HepG2 (cell line): ENCODE results near the gene TMEM253. TPM values are rescaled to one million over a fixed set of nuclear protein-coding genes. Genes with fewer than 3 reads are reported as not detected.

Source experiments
- CBX2 ChIP-seq, 2 experiments: fragments of 200-600 bp in 1 of 2; sonication (generic); formaldehyde crosslinking in 1 of 2; IDR thresholded peaks; 2 replicates each; pipeline versions ENCODE4 v1.7.0 to v1.8.1; 2018 to 2022; ENCODE audit warnings: low read depth in 2 of 2, low read length in 1 of 2, mild to moderate bottlenecking in 1 of 2, missing genetic modification reagents in 1 of 2
- HMG20A ChIP-seq: IDR thresholded peaks from 2 replicates; pipeline ENCODE4 v1.6.1; 2016; ENCODE audit warnings: borderline replicate concordance
- MAFG ChIP-seq: sonication (generic); formaldehyde crosslinking; IDR thresholded peaks from 2 replicates; pipeline ENCODE4 v1.5.1; 2020; ENCODE audit warnings: mild to moderate bottlenecking, missing genetic modification reagents
- MIER2 ChIP-seq: IDR thresholded peaks from 2 replicates; pipeline ENCODE4 v1.6.1; 2016; ENCODE audit warnings: missing biosample characterization, missing genetic modification reagents
- MZF1 ChIP-seq: sonication (generic); formaldehyde crosslinking; IDR thresholded peaks from 2 replicates; pipeline ENCODE4 v1.8.1; 2023; ENCODE audit warnings: mild to moderate bottlenecking, missing genetic modification reagents, borderline replicate concordance
- NFYB ChIP-seq: sonication (generic); formaldehyde crosslinking; IDR thresholded peaks from 2 replicates; pipeline ENCODE4 v1.4.0; 2020; ENCODE audit warnings: missing genetic modification reagents
- NONO ChIP-seq, 2 experiments: fragments of 450-650 bp in 1 of 2; sonication (generic) in 1 of 2; formaldehyde crosslinking in 1 of 2; IDR thresholded peaks in 1 of 2; conservative IDR thresholded peaks in 1 of 2; 2 replicates each; pipeline versions ENCODE4 v1.6.1 to v1.8.0; 2017 to 2022; ENCODE audit warnings: mild to moderate bottlenecking in 1 of 2, missing genetic modification reagents in 1 of 2, moderate library complexity in 1 of 2
- PAX8 ChIP-seq: sonication (generic); formaldehyde crosslinking; IDR thresholded peaks from 2 replicates; pipeline ENCODE4 v1.8.0; 2022; ENCODE audit warnings: mild to moderate bottlenecking, missing genetic modification reagents, borderline replicate concordance
- POLR2AphosphoS2 ChIP-seq: IDR thresholded peaks from 2 replicates; pipeline ENCODE4 v1.6.1; 2011; ENCODE audit warnings: low read depth, low read length, improper control_type of control experiment
- POLR2AphosphoS5 ChIP-seq: IDR thresholded peaks from 2 replicates; pipeline ENCODE4 v1.6.1; 2012; ENCODE audit warnings: low read depth, low read length
- RBFOX2 ChIP-seq: fragments of 200-400 bp; formaldehyde crosslinking; IDR thresholded peaks from 2 replicates; pipeline ENCODE4 v1.6.1; 2017; ENCODE audit warnings: low read depth, mild to moderate bottlenecking, low read length
- RBM22 ChIP-seq: fragments of 200-400 bp; formaldehyde crosslinking; optimal IDR thresholded peaks from 2 replicates; pipeline ENCODE3; 2017; ENCODE audit warnings: mild to moderate bottlenecking, low read length, moderate library complexity
- RFX5 ChIP-seq: IDR thresholded peaks from 2 replicates; pipeline ENCODE4 v1.6.1; 2011; ENCODE audit warnings: low read depth, low read length, improper control_type of control experiment
- SMAD9 ChIP-seq: sonication (generic); formaldehyde crosslinking; IDR thresholded peaks from 2 replicates; pipeline ENCODE4 v1.5.1; 2020; ENCODE audit warnings: mild to moderate bottlenecking, missing genetic modification reagents
- ZC3H13 ChIP-seq: sonication (generic); formaldehyde crosslinking; IDR thresholded peaks from 2 replicates; pipeline ENCODE4 v1.8.1; 2023; ENCODE audit warnings: mild to moderate bottlenecking, missing genetic modification reagents, moderate library complexity
- ZFP1 ChIP-seq: IDR thresholded peaks from 2 replicates; pipeline ENCODE4 v1.6.1; 2016
- ZFP62 ChIP-seq: sonication (generic); formaldehyde crosslinking; IDR thresholded peaks from 2 replicates; pipeline ENCODE4 v1.4.0; 2020; ENCODE audit warnings: missing genetic modification reagents
- ZNF460 ChIP-seq: sonication (generic); formaldehyde crosslinking; IDR thresholded peaks from 2 replicates; pipeline ENCODE4 v1.5.1; 2020; ENCODE audit warnings: missing genetic modification reagents, mild to moderate bottlenecking, borderline replicate concordance
- polyA plus RNA-seq, 8 experiments: library from polyadenylated mRNA; depleted of rRNA in 3 of 8; stranded (reverse) in 7 of 8; unstranded in 1 of 8; fragments of >200 nt; fragmentation: Illumina TruSeq in 4 of 8; extraction: Trizol in 4 of 8; gene quantifications; 2 replicates each; pipeline versions ENCODE4 v1.2.1 to v1.2.3, GENCODE V29; 2011 to 2016; ENCODE audit warnings: low read depth in 4 of 8, missing spikeins in 1 of 8, mixed read lengths in 1 of 8; ENCODE audit not compliant: insufficient read depth in 1 of 8
- total RNA-seq, 5 experiments: library from RNA; depleted of rRNA; stranded (reverse); fragments of >200 nt; fragmentation: Illumina TruSeq; extraction: Trizol; gene quantifications; 2 replicates each; pipeline ENCODE4 v1.2.3, GENCODE V29; 2016; ENCODE audit warnings: low read depth in 1 of 5
- TF ChIP-seq, protein P1 (sequence below): sonication (generic); formaldehyde crosslinking; IDR thresholded peaks from 2 replicates; pipeline ENCODE4 v1.4.0; 2020; ENCODE audit warnings: mild to moderate bottlenecking, missing genetic modification reagents
- TF ChIP-seq, protein P2 (sequence below): sonication (generic); formaldehyde crosslinking; IDR thresholded peaks from 2 replicates; pipeline ENCODE4 v1.8.0; 2022; ENCODE audit warnings: mild to moderate bottlenecking, missing genetic modification reagents; ENCODE audit not compliant: insufficient replicate concordance
- TF ChIP-seq, protein P3 (sequence below): sonication (generic); formaldehyde crosslinking; IDR thresholded peaks from 2 replicates; pipeline ENCODE4 v1.5.0; 2020; ENCODE audit warnings: mild to moderate bottlenecking, missing genetic modification reagents

Gene TMEM253
- total and polyA plus RNA-seq, 2 of the 13 experiments (the other 11 are each of a cell fraction or from before 2014, with no cell fraction given), result 0.29 to 0.45 TPM

DNA sequence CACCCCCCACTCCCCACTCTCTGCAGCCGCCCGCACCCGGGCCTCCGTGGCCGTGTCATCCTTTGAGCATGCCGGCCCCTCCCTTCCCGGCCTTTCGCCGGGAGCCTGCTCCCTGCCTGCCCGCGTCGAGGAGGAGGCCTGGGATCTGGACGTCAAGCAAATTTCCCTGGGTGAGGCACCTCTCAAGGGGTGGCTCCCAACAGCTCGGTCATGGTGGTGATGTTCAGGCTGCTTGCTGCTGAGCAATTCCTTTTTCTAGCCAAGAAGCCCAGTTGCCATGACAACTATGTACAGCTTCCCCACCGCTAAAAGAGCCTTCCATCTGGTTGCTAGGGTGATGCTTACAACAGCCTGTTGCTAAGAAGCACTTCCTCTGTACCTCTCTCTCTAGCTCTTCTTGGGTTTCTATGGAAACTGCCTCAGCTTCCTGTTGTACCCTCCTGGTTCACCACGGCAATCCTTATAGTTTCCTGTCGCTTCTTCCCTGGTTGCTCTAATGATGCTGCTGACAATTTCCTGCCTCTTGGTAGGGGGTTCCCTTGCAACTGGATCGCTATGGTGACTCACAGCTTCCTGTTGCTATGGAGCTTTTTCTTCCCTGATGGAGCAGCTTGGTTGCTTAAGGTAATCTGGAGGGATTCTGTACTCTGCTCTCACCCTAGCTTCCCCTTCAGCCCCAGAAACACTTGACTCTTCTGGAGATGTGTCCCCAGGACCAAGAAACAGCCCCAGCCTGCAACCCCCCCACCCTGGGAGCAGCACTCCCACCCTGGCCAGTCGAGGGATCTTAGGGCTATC, 13.4 kb upstream of the TMEM253 start (continued):
- TF ChIP-seq NONO (IDR thresholded peaks at IDR 0.05), result no peak
- no peak for TF ChIP-seq NONO (CRISPR knock-in tag; conservative IDR thresholded peaks at IDR 0.05)
- peak; percentile 65 for TF ChIP-seq RBFOX2
- TF ChIP-seq RBM22, result peak; percentile 96
- TF ChIP-seq ZFP62 (CRISPR knock-in tag), result no peak
- no peak for TF ChIP-seq MZF1 (CRISPR knock-in tag)
- TF ChIP-seq SMAD9 (CRISPR knock-in tag), result no peak
- TF ChIP-seq, protein P1, sequence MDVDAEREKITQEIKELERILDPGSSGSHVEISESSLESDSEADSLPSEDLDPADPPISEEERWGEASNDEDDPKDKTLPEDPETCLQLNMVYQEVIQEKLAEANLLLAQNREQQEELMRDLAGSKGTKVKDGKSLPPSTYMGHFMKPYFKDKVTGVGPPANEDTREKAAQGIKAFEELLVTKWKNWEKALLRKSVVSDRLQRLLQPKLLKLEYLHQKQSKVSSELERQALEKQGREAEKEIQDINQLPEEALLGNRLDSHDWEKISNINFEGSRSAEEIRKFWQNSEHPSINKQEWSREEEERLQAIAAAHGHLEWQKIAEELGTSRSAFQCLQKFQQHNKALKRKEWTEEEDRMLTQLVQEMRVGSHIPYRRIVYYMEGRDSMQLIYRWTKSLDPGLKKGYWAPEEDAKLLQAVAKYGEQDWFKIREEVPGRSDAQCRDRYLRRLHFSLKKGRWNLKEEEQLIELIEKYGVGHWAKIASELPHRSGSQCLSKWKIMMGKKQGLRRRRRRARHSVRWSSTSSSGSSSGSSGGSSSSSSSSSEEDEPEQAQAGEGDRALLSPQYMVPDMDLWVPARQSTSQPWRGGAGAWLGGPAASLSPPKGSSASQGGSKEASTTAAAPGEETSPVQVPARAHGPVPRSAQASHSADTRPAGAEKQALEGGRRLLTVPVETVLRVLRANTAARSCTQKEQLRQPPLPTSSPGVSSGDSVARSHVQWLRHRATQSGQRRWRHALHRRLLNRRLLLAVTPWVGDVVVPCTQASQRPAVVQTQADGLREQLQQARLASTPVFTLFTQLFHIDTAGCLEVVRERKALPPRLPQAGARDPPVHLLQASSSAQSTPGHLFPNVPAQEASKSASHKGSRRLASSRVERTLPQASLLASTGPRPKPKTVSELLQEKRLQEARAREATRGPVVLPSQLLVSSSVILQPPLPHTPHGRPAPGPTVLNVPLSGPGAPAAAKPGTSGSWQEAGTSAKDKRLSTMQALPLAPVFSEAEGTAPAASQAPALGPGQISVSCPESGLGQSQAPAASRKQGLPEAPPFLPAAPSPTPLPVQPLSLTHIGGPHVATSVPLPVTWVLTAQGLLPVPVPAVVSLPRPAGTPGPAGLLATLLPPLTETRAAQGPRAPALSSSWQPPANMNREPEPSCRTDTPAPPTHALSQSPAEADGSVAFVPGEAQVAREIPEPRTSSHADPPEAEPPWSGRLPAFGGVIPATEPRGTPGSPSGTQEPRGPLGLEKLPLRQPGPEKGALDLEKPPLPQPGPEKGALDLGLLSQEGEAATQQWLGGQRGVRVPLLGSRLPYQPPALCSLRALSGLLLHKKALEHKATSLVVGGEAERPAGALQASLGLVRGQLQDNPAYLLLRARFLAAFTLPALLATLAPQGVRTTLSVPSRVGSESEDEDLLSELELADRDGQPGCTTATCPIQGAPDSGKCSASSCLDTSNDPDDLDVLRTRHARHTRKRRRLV (CRISPR knock-in tag), result no peak
- peak; percentile 58; the same call in 1 of the 2 replicates for TF ChIP-seq ZC3H13
- no peak for TF ChIP-seq HMG20A (CRISPR knock-in tag)
- TF ChIP-seq ZFP1 (CRISPR knock-in tag), result no peak
- TF ChIP-seq MIER2 (CRISPR knock-in tag), result no peak
- TF ChIP-seq CBX2 (IDR thresholded peaks at IDR 0.05; ENCODE audit: low read depth, low read length), result no peak
- TF ChIP-seq CBX2 (CRISPR knock-in tag; IDR thresholded peaks at IDR 0.05; ENCODE audit: low read depth), result no peak
- TF ChIP-seq ZNF460, result no peak
- TF ChIP-seq MAFG (CRISPR knock-in tag), result no peak
- no peak for TF ChIP-seq NFYB (CRISPR knock-in tag)
- TF ChIP-seq, protein P2, sequence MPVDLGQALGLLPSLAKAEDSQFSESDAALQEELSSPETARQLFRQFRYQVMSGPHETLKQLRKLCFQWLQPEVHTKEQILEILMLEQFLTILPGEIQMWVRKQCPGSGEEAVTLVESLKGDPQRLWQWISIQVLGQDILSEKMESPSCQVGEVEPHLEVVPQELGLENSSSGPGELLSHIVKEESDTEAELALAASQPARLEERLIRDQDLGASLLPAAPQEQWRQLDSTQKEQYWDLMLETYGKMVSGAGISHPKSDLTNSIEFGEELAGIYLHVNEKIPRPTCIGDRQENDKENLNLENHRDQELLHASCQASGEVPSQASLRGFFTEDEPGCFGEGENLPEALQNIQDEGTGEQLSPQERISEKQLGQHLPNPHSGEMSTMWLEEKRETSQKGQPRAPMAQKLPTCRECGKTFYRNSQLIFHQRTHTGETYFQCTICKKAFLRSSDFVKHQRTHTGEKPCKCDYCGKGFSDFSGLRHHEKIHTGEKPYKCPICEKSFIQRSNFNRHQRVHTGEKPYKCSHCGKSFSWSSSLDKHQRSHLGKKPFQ (CRISPR knock-in tag), result no peak
- 0 out of 2 replicates have a peak, but pooled peaks have one; percentile 36 for TF ChIP-seq POLR2AphosphoS2
- TF ChIP-seq POLR2AphosphoS5, result peak; percentile 59
- TF ChIP-seq RFX5, result peak; percentile 50; the same call in 1 of the 2 replicates
- TF ChIP-seq, protein P3, sequence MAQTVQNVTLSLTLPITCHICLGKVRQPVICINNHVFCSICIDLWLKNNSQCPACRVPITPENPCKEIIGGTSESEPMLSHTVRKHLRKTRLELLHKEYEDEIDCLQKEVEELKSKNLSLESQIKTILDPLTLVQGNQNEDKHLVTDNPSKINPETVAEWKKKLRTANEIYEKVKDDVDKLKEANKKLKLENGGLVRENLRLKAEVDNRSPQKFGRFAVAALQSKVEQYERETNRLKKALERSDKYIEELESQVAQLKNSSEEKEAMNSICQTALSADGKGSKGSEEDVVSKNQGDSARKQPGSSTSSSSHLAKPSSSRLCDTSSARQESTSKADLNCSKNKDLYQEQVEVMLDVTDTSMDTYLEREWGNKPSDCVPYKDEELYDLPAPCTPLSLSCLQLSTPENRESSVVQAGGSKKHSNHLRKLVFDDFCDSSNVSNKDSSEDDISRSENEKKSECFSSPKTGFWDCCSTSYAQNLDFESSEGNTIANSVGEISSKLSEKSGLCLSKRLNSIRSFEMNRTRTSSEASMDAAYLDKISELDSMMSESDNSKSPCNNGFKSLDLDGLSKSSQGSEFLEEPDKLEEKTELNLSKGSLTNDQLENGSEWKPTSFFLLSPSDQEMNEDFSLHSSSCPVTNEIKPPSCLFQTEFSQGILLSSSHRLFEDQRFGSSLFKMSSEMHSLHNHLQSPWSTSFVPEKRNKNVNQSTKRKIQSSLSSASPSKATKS (CRISPR knock-in tag), result no peak
- TF ChIP-seq PAX8, result no peak
